ENCODE results near the gene NDUFA8.

- TF ChIP-seq CTCF (IDR thresholded peaks at IDR 0.05) (no peak), POLR2A (IDR thresholded peaks at IDR 0.05) (no peak)
Observed at GRCh38 chr9:122106576-122106975, 53.0 kb downstream of the NDUFA8 start.
